Measurements from ENCODE around the gene TRAPPC5.

DNA sequence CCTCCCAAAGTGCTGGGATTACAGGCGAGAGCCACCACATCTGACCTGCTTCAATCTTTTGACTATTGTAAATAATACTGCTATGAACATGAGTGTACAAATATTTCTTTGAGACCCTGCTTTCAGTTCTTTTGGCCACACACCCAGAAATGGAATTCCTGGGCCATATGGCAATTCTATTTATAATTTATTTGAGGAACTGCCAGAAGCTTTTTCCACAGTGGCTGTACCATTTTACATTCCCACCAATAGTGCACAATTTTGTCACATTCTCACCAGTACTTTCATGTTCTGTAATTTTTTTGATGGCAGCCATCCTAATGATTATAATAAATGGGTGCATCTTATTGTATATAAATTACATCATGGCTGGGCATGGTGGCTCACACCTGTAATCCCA, 35.0 kb downstream of the TRAPPC5 start:
- TF ChIP-seq, protein P1, sequence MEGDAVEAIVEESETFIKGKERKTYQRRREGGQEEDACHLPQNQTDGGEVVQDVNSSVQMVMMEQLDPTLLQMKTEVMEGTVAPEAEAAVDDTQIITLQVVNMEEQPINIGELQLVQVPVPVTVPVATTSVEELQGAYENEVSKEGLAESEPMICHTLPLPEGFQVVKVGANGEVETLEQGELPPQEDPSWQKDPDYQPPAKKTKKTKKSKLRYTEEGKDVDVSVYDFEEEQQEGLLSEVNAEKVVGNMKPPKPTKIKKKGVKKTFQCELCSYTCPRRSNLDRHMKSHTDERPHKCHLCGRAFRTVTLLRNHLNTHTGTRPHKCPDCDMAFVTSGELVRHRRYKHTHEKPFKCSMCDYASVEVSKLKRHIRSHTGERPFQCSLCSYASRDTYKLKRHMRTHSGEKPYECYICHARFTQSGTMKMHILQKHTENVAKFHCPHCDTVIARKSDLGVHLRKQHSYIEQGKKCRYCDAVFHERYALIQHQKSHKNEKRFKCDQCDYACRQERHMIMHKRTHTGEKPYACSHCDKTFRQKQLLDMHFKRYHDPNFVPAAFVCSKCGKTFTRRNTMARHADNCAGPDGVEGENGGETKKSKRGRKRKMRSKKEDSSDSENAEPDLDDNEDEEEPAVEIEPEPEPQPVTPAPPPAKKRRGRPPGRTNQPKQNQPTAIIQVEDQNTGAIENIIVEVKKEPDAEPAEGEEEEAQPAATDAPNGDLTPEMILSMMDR (optimal IDR thresholded peaks at IDR 0.05 in 1 of 3, IDR thresholded peaks at IDR 0.05 in 1 of 3, conservative IDR thresholded peaks at IDR 0.05 in 1 of 3; ENCODE audit: extremely low read depth in 1 of 3, insufficient read depth in 2 of 3, low read length in 3 of 3): no peak
- no peak for TF ChIP-seq EZH2 (IDR thresholded peaks at IDR 0.05; ENCODE audit: low read length)

Data from keratinocyte (primary cell).